Measurements from ENCODE around the gene CRIP1. TPM values are rescaled to one million over a fixed set of nuclear protein-coding genes. Genes with fewer than 3 reads are reported as not detected.

Gene CRIP1
- total RNA-seq, 4 donors from 2014 or later = 10.0 to 41.8 (median 28.1) TPM

GRCh38 chr14:105467942-105468471, 18.7 kb upstream of the CRIP1 start:
- TF ChIP-seq, protein P1, sequence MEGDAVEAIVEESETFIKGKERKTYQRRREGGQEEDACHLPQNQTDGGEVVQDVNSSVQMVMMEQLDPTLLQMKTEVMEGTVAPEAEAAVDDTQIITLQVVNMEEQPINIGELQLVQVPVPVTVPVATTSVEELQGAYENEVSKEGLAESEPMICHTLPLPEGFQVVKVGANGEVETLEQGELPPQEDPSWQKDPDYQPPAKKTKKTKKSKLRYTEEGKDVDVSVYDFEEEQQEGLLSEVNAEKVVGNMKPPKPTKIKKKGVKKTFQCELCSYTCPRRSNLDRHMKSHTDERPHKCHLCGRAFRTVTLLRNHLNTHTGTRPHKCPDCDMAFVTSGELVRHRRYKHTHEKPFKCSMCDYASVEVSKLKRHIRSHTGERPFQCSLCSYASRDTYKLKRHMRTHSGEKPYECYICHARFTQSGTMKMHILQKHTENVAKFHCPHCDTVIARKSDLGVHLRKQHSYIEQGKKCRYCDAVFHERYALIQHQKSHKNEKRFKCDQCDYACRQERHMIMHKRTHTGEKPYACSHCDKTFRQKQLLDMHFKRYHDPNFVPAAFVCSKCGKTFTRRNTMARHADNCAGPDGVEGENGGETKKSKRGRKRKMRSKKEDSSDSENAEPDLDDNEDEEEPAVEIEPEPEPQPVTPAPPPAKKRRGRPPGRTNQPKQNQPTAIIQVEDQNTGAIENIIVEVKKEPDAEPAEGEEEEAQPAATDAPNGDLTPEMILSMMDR (IDR thresholded peaks at IDR 0.05; ENCODE audit: low read depth) = no peak

GRCh38 chr14:105468621-105469241, 18.0 kb upstream of the CRIP1 start:
- TF ChIP-seq, protein P1 (IDR thresholded peaks at IDR 0.05; ENCODE audit: low read depth) = no peak

- TF ChIP-seq, protein P1 (IDR thresholded peaks at IDR 0.05; ENCODE audit: low read depth) = no peak
Observed at GRCh38 chr14:105469456-105470349, 17.0 kb upstream of the CRIP1 start.

DNA sequence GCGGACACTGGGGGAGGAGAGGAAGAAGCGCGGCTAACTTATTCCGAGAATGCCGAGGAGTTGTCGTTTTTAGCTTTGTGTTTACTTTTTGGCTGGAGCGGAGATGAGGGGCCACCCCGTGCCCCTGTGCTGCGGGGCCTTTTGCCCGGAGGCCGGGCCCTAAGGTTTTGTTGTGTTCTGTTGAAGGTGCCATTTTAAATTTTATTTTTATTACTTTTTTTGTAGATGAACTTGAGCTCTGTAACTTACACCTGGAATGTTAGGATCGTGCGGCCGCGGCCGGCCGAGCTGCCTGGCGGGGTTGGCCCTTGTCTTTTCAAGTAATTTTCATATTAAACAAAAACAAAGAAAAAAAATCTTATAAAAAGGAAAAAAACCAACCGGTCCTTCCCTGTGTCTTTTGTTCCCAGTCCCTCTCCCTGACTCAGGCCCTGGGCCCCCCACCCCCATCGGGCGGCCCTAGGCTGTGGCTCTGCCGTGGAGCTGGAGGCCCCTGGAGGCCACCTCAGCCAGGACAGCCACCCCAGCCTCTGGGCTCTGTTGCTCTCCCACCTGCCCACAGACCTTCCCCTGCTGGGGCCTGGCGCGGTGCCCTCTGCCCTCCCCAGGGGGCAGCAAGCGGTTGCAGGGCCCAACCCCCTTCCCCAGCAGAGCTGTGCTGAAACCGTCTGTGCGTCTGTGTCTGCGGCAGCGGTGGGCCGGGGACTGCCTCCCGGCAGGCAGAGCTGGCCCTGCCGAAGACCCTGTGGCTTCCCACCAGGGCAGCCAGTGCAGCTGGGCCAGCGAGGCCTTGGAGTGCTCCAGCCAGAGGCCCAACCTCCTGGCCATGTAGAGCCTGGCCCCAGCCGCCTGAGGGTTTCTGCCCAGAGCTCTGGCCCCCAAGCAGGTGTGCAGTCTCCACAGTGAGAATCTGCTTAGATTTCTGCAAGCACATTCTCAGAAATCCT, 16.1 kb upstream of the CRIP1 start:
- TF ChIP-seq, protein P1 (IDR thresholded peaks at IDR 0.05; ENCODE audit: low read depth) = no peak

GRCh38 chr14:105471297-105471821, 15.3 kb upstream of the CRIP1 start:
- TF ChIP-seq, protein P1 (IDR thresholded peaks at IDR 0.05; ENCODE audit: low read depth) = no peak

DNA sequence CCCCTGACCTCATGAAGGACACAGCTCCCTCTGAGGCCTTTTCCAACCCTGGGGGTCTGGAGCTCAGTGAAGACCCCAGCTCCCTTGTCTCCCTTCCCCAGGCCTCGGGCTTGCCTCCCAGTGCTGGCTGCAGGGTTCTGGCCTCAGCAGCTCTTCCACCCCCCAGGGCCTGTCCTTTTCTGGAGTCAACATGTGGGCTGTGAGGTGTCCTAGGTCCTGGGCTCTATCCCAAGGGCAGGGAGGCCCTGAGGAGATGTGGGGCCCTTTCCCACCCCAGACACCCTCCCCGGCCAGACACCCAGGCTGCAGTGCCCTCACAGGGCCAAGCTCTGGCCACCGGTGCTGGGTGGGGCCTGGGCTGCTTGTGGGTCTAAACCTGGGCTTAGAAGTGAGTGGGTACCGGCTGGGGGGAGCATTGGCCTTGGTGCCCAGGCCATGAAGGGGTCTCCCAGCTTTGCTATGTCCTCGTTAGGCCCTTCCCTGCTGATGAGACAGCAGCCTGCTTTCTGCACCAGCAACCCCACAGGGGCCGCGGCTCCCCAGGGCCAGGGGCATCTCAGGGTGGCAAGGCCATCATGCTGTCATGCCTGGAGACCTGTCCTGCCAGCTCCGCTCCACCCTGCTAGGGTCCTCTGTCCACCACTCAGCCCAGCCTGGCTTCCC, 14.7 kb upstream of the CRIP1 start:
- TF ChIP-seq, protein P1 (IDR thresholded peaks at IDR 0.05; ENCODE audit: low read depth) = no peak
